ENCODE data around the gene FRMD7. TPM values are rescaled to one million over a fixed set of nuclear protein-coding genes. Genes with fewer than 3 reads are reported as not detected.

Gene FRMD7, protein sequence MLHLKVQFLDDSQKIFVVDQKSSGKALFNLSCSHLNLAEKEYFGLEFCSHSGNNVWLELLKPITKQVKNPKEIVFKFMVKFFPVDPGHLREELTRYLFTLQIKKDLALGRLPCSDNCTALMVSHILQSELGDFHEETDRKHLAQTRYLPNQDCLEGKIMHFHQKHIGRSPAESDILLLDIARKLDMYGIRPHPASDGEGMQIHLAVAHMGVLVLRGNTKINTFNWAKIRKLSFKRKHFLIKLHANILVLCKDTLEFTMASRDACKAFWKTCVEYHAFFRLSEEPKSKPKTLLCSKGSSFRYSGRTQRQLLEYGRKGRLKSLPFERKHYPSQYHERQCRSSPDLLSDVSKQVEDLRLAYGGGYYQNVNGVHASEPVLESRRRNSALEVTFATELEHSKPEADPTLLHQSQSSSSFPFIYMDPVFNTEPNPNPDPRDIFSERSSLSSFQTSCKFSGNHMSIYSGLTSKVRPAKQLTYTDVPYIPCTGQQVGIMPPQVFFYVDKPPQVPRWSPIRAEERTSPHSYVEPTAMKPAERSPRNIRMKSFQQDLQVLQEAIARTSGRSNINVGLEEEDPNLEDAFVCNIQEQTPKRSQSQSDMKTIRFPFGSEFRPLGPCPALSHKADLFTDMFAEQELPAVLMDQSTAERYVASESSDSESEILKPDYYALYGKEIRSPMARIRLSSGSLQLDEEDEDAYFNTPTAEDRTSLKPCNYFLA
- total RNA-seq: not detected
- not detected for polyA plus RNA-seq
- long read RNA-seq, donor 1: 0 reads
- long read RNA-seq, donor 2: 0 reads
- long read RNA-seq, donor 3: 0 reads
- long read RNA-seq, donor 4: 0 reads
- long read RNA-seq, donor 5: 0 reads
- long read RNA-seq, donor 6: 0 reads
- long read RNA-seq, donor 7: 0 reads
- long read RNA-seq, donor 8: 0 reads
- long read RNA-seq, donor 9: 0 reads
- long read RNA-seq, donor 10: 0 reads

GRCh38 chrX:132127743-132128142 is at the start of gene FRMD7:
Gene FRMD7 (minus strand): TSS chrX:132128020. CDS start chrX:132127844, 176 bp downstream.
- DNase-seq: no peak
- no peaks in the 10 kb centered on the region for H3K4me1 ChIP-seq
- TF ChIP-seq EP300 (IDR thresholded peaks at IDR 0.05) (no peak), POLR2AphosphoS5 (IDR thresholded peaks at IDR 0.05) (no peak), POLR2A (IDR thresholded peaks at IDR 0.05) (no peak), CTCF (IDR thresholded peaks at IDR 0.05) (no peak)
- H3K27ac ChIP-seq: no peak within 1 kb of the TSS
- H3K4me3 ChIP-seq: no peak within 1 kb of the TSS
- H3K27me3 ChIP-seq: peaks cover 0 to 16% (median 0%) of the 10 kb centered on the region in 3 donors
- H3K36me3 ChIP-seq: no peaks in the 10 kb centered on the region
- 16 to 31% (median 27%) methylated on average over 5 of the region's 5 CpGs for WGBS, 5 donors
- intact Hi-C loops (cut with DNase I; ENCODE audit: low total_unique reads): no loop called here
- no peaks in the 10 kb centered on the region for H3K9me3 ChIP-seq

GRCh38 chrX:132173647-132174046 is 45.8 kb upstream of the FRMD7 start:
- DNase-seq: no peak
- H3K4me1 ChIP-seq: no peaks in the 10 kb centered on the region
- H3K9me3 ChIP-seq: no peaks in the 10 kb centered on the region
- no peaks in the 10 kb centered on the region for H3K36me3 ChIP-seq
- intact Hi-C loops (cut with DNase I; ENCODE audit: low total_unique reads): no loop called here
- H3K27ac ChIP-seq: no peak overlapping the region
- H3K4me3 ChIP-seq: no peak overlapping the region
- 32 to 58% (median 38%) methylated on average over 1 of the region's 1 CpG for WGBS, 5 donors
- TF ChIP-seq POLR2A (IDR thresholded peaks at IDR 0.05): no peak
- no peak for TF ChIP-seq EP300 (IDR thresholded peaks at IDR 0.05)
- TF ChIP-seq CTCF (IDR thresholded peaks at IDR 0.05): no peak
- no peak for TF ChIP-seq POLR2AphosphoS5 (IDR thresholded peaks at IDR 0.05)
- peaks cover 0 to 6% (median 0%) of the 10 kb centered on the region in 3 donors for H3K27me3 ChIP-seq

GRCh38 chrX:132171881-132172280 is 44.1 kb upstream of the FRMD7 start:
- TF ChIP-seq POLR2A (IDR thresholded peaks at IDR 0.05): no peak
- no peak for TF ChIP-seq CTCF (IDR thresholded peaks at IDR 0.05)
- TF ChIP-seq EP300 (IDR thresholded peaks at IDR 0.05): no peak
- TF ChIP-seq POLR2AphosphoS5 (IDR thresholded peaks at IDR 0.05): no peak
- Histone ChIP-seq H3K36me3 (no peaks in the 10 kb centered on the region), H3K27me3 (peaks cover 0 to 6% (median 0%) of the 10 kb centered on the region in 3 donors), H3K9me3 (no peaks in the 10 kb centered on the region), H3K27ac (no peak overlapping the region), H3K4me3 (no peak overlapping the region), H3K4me1 (no peaks in the 10 kb centered on the region)
- intact Hi-C loops (cut with DNase I; ENCODE audit: low total_unique reads): no loop called here
- peak in 1 of 2 donors; percentile 7 for DNase-seq
- WGBS, 5 donors: 82 to 94% (median 86%) methylated on average over 3 of the region's 3 CpGs

DNA sequence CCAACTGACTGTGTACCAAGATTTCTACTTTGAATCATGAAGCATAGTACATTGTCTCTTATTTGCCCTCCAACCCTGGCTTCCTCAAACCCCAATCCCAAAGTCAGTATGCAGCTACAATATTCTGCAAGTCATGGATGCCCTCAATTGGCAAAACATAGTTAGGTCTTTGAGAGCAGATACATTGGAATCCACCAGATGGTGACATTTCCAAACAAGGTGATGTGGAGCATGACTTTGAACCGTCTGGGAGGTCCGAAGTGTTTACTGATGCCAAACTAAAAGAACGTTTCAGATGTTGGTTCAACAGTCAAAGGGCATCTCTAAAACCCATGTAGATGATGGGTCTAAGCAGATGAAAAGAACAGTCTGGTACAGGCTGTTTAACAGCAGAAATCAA is 43.7 kb upstream of the FRMD7 start:
- WGBS, 5 donors: 37 to 58% (median 50%) methylated on average over 3 of the region's 3 CpGs
- intact Hi-C loops (cut with DNase I; ENCODE audit: low total_unique reads): no loop called here
- Histone ChIP-seq H3K9me3 (peaks cover 0 to under 1% (median 0%) of the 10 kb centered on the region in 4 donors), H3K36me3 (no peaks in the 10 kb centered on the region), H3K4me1 (no peaks in the 10 kb centered on the region), H3K27ac (no peak overlapping the region), H3K4me3 (no peak overlapping the region), H3K27me3 (peaks cover 0 to 6% (median 0%) of the 10 kb centered on the region in 3 donors)
- DNase-seq: no peak
- no peak for TF ChIP-seq EP300 (IDR thresholded peaks at IDR 0.05)
- no peak for TF ChIP-seq POLR2AphosphoS5 (IDR thresholded peaks at IDR 0.05)
- TF ChIP-seq CTCF (IDR thresholded peaks at IDR 0.05): no peak
- no peak for TF ChIP-seq POLR2A (IDR thresholded peaks at IDR 0.05)

Data from stomach (tissue), 19 donors.